CD4-positive, CD25-positive, alpha-beta regulatory T cell (primary cell): ENCODE measurements around the gene ZRANB1. TPM values are rescaled to one million over a fixed set of nuclear protein-coding genes. Genes with fewer than 3 reads are reported as not detected.

ENCODE experiments used
- ATAC-seq, 2 donors: fragments of 150-1000 bp; cut with Tn5 transposase; one replicate each; pipeline ENCODE4 v1.10.0; 2021; ENCODE audit warnings: low read depth in 2 of 2, moderate number of reproducible peaks in 2 of 2, moderate library complexity in 1 of 2
- DNase-seq, 3 donors: peaks; one replicate each; pipeline versions ENCODE4 v3.0.0 to v3.0.0-alpha.2; 2012 to 2022; ENCODE audit warnings: mixed read lengths in 1 of 3
- H3K27ac ChIP-seq: one replicate; pipeline ENCODE4 v1.7.0; 2013; ENCODE audit warnings: mild to moderate bottlenecking, low read length; ENCODE audit not compliant: insufficient read depth, poor library complexity, severe bottlenecking
- H3K27me3 ChIP-seq: one replicate; pipeline ENCODE4 v1.7.0; 2013; ENCODE audit warnings: low read length; ENCODE audit not compliant: control insufficient read depth, insufficient read depth
- H3K36me3 ChIP-seq: one replicate; pipeline ENCODE4 v1.7.0; 2013; ENCODE audit warnings: mild to moderate bottlenecking, low read length, moderate library complexity; ENCODE audit not compliant: control insufficient read depth, insufficient read depth
- H3K4me1 ChIP-seq: 2 replicates; pipeline ENCODE4 v1.7.0; 2013; ENCODE audit warnings: mild to moderate bottlenecking, low read length; ENCODE audit not compliant: insufficient read depth, control insufficient read depth, poor library complexity, severe bottlenecking
- H3K4me3 ChIP-seq: one replicate; pipeline ENCODE4 v1.7.0; 2013; ENCODE audit warnings: low read depth, mild to moderate bottlenecking, low read length, moderate library complexity
- H3K9me3 ChIP-seq, 2 experiments: 1 replicate in 1 of 2; 2 replicates in 1 of 2; pipeline ENCODE4 v1.7.0; 2013; ENCODE audit warnings: low read length in 2 of 2, mild to moderate bottlenecking in 1 of 2, moderate library complexity in 1 of 2; ENCODE audit not compliant: control insufficient read depth in 2 of 2
- H3K27ac Mint-ChIP-seq, 3 donors: one replicate each; pipeline ENCODE4 v1.8.0; 2020 to 2022; ENCODE audit warnings: mild to moderate bottlenecking in 3 of 3, mixed read lengths in 3 of 3, moderate library complexity in 2 of 3
- H3K27me3 Mint-ChIP-seq: one replicate; pipeline ENCODE4 v1.8.0; 2022; ENCODE audit warnings: mild to moderate bottlenecking, mixed read lengths
- H3K36me3 Mint-ChIP-seq: one replicate; pipeline ENCODE4 v1.8.0; 2020; ENCODE audit warnings: mixed read lengths
- H3K4me1 Mint-ChIP-seq, 4 donors: one replicate each; pipeline ENCODE4 v1.8.0; 2020 to 2022; ENCODE audit warnings: mixed read lengths in 4 of 4, mild to moderate bottlenecking in 1 of 4
- H3K4me3 Mint-ChIP-seq, 4 donors: one replicate each; pipeline ENCODE4 v1.8.0; 2020 to 2022; ENCODE audit warnings: mild to moderate bottlenecking in 4 of 4, mixed read lengths in 4 of 4, moderate library complexity in 3 of 4
- H3K9me3 Mint-ChIP-seq, 7 donors: one replicate each; pipeline ENCODE4 v1.8.0; 2020 to 2022; ENCODE audit warnings: mixed read lengths in 7 of 7, mild to moderate bottlenecking in 3 of 7, moderate library complexity in 2 of 7
- polyA plus RNA-seq, 4 donors: library from polyadenylated mRNA; unstranded; fragments of 300-500 nt; fragmentation: Illumina TruSeq; gene quantifications; one replicate each; pipeline ENCODE4 v1.2.3, GENCODE V29; 2021
- total RNA-seq: library from RNA; stranded (reverse); gene quantifications from one replicate; pipeline ENCODE4 v1.2.3, GENCODE V29; 2022

The ZRANB1 gene
- total and polyA plus RNA-seq, 5 donors from 2014 or later, result 6.6 to 27.8 (median 6.9) TPM

- no peak overlapping the region for H3K27ac Mint-ChIP-seq
- Histone ChIP-seq H3K27ac (no peak overlapping the region), H3K9me3 (no peaks in the 10 kb centered on the region), H3K27me3 (no peaks in the 10 kb centered on the region), H3K36me3 (no peaks in the 10 kb centered on the region), H3K4me1 (no peaks in the 10 kb centered on the region), H3K4me3 (no peak overlapping the region)
- H3K36me3 Mint-ChIP-seq, result no peaks in the 10 kb centered on the region
- peaks cover 10% of the 10 kb centered on the region for H3K27me3 Mint-ChIP-seq
- no peak overlapping the region for H3K4me3 Mint-ChIP-seq
- H3K4me1 Mint-ChIP-seq, result no peaks in the 10 kb centered on the region
- no peak for ATAC-seq
- peaks cover 0 to 6% (median 0%) of the 10 kb centered on the region in 7 donors for H3K9me3 Mint-ChIP-seq
- DNase-seq, result no peak
Observed at GRCh38 chr10:125021686-125022344, 79.9 kb downstream of the ZRANB1 start.

- Histone ChIP-seq H3K4me3 (no peak overlapping the region), H3K27me3 (no peaks in the 10 kb centered on the region), H3K27ac (no peak overlapping the region), H3K4me1 (no peaks in the 10 kb centered on the region), H3K9me3 (no peaks in the 10 kb centered on the region), H3K36me3 (no peaks in the 10 kb centered on the region)
- Mint-ChIP-seq H3K4me1 (no peaks in the 10 kb centered on the region), H3K4me3 (no peak overlapping the region), H3K27ac (no peak overlapping the region), H3K9me3 (peaks cover 0 to 6% (median 0%) of the 10 kb centered on the region in 7 donors), H3K27me3 (peaks cover 5% of the 10 kb centered on the region), H3K36me3 (no peaks in the 10 kb centered on the region)
- DNase-seq (no peak), ATAC-seq (no peak)
Observed at GRCh38 chr10:125022671-125023070, 80.7 kb downstream of the ZRANB1 start.

- no peak overlapping the region for H3K27ac ChIP-seq
- Mint-ChIP-seq H3K4me3 (no peak overlapping the region), H3K36me3 (no peaks in the 10 kb centered on the region), H3K9me3 (peaks cover 0 to 6% (median 0%) of the 10 kb centered on the region in 7 donors), H3K4me1 (no peaks in the 10 kb centered on the region), H3K27ac (no peak overlapping the region), H3K27me3 (peaks cover 5% of the 10 kb centered on the region)
- no peak for ATAC-seq
- DNase-seq, result no peak
- H3K9me3 ChIP-seq, result no peaks in the 10 kb centered on the region
- no peak overlapping the region for H3K4me3 ChIP-seq
- no peaks in the 10 kb centered on the region for H3K36me3 ChIP-seq
- no peaks in the 10 kb centered on the region for H3K4me1 ChIP-seq
- no peaks in the 10 kb centered on the region for H3K27me3 ChIP-seq
Observed at GRCh38 chr10:125023255-125023654, 81.3 kb downstream of the ZRANB1 start.

- Mint-ChIP-seq H3K27me3 (peaks cover 5% of the 10 kb centered on the region), H3K27ac (no peak overlapping the region), H3K4me1 (no peaks in the 10 kb centered on the region), H3K36me3 (no peaks in the 10 kb centered on the region), H3K4me3 (no peak overlapping the region), H3K9me3 (peaks cover 0 to 6% (median 0%) of the 10 kb centered on the region in 7 donors)
- no peak for ATAC-seq
- no peak for DNase-seq
- H3K27ac ChIP-seq, result no peak overlapping the region
- no peaks in the 10 kb centered on the region for H3K27me3 ChIP-seq
- no peaks in the 10 kb centered on the region for H3K36me3 ChIP-seq
- H3K9me3 ChIP-seq, result no peaks in the 10 kb centered on the region
- H3K4me3 ChIP-seq, result no peak overlapping the region
- H3K4me1 ChIP-seq, result no peaks in the 10 kb centered on the region
Observed at GRCh38 chr10:125023862-125024496, 82.1 kb downstream of the ZRANB1 start.

GRCh38 chr10:125024497-125025234, 82.7 kb downstream of the ZRANB1 start:
- ATAC-seq (no peak), DNase-seq (no peak)
- Mint-ChIP-seq H3K27me3 (peaks cover 5% of the 10 kb centered on the region), H3K27ac (no peak overlapping the region), H3K9me3 (peaks cover 0 to 1% (median 0%) of the 10 kb centered on the region in 7 donors), H3K4me1 (no peaks in the 10 kb centered on the region), H3K4me3 (no peak overlapping the region), H3K36me3 (no peaks in the 10 kb centered on the region)
- Histone ChIP-seq H3K9me3 (no peaks in the 10 kb centered on the region), H3K4me1 (no peaks in the 10 kb centered on the region), H3K27ac (no peak overlapping the region), H3K36me3 (no peaks in the 10 kb centered on the region), H3K27me3 (no peaks in the 10 kb centered on the region), H3K4me3 (no peak overlapping the region)

- H3K9me3 Mint-ChIP-seq, result peaks cover 0 to 1% (median 0%) of the 10 kb centered on the region in 7 donors
- H3K4me3 Mint-ChIP-seq, result no peak overlapping the region
- H3K36me3 Mint-ChIP-seq, result no peaks in the 10 kb centered on the region
- DNase-seq (no peak), ATAC-seq (no peak)
- Histone ChIP-seq H3K4me1 (no peaks in the 10 kb centered on the region), H3K36me3 (no peaks in the 10 kb centered on the region), H3K4me3 (no peak overlapping the region), H3K9me3 (no peaks in the 10 kb centered on the region), H3K27ac (no peak overlapping the region), H3K27me3 (no peaks in the 10 kb centered on the region)
- peaks cover 5% of the 10 kb centered on the region for H3K27me3 Mint-ChIP-seq
- no peak overlapping the region for H3K27ac Mint-ChIP-seq
- H3K4me1 Mint-ChIP-seq, result no peaks in the 10 kb centered on the region
Observed at GRCh38 chr10:125025341-125025740, 83.4 kb downstream of the ZRANB1 start.

GRCh38 chr10:125026036-125026931, 84.4 kb downstream of the ZRANB1 start:
- H3K4me1 ChIP-seq, result no peaks in the 10 kb centered on the region
- no peaks in the 10 kb centered on the region for H3K9me3 ChIP-seq
- H3K27ac Mint-ChIP-seq, result no peak overlapping the region
- H3K4me3 Mint-ChIP-seq, result no peak overlapping the region
- H3K36me3 ChIP-seq, result no peaks in the 10 kb centered on the region
- peaks cover 5% of the 10 kb centered on the region for H3K27me3 Mint-ChIP-seq
- ATAC-seq (no peak), DNase-seq (no peak)
- no peaks in the 10 kb centered on the region for H3K36me3 Mint-ChIP-seq
- H3K27ac ChIP-seq, result no peak overlapping the region
- H3K4me3 ChIP-seq, result no peak overlapping the region
- H3K4me1 Mint-ChIP-seq, result no peaks in the 10 kb centered on the region
- no peaks in the 10 kb centered on the region for H3K27me3 ChIP-seq
- H3K9me3 Mint-ChIP-seq, result peaks cover 0 to 1% (median 0%) of the 10 kb centered on the region in 7 donors
